Urinary bladder (tissue), 4 donors: ENCODE data around the gene GATA6. TPM values are rescaled to one million over a fixed set of nuclear protein-coding genes. Genes with fewer than 3 reads are reported as not detected.
"Not testable (repeated sequence)": the region's sequence is repeated elsewhere in the genome, so short reads cannot be mapped to it uniquely, and the experiment has no call there.

Source experiments
- DNase-seq: peaks from one replicate; pipeline ENCODE4 v3.0.0-alpha.2; 2015; ENCODE audit errors: extremely low spot score
- H3K27ac ChIP-seq: one replicate; pipeline ENCODE4 v1.5.1; 2013; ENCODE audit warnings: low read depth, mild to moderate bottlenecking, moderate library complexity
- H3K36me3 ChIP-seq: one replicate; pipeline ENCODE4 v1.6.1; 2013; ENCODE audit warnings: mild to moderate bottlenecking, moderate library complexity; ENCODE audit not compliant: insufficient read depth
- H3K4me1 ChIP-seq: one replicate; pipeline ENCODE4 v1.6.1; 2013; ENCODE audit warnings: mild to moderate bottlenecking, moderate library complexity; ENCODE audit not compliant: insufficient read depth
- H3K4me3 ChIP-seq: one replicate; pipeline ENCODE4 v1.5.1; 2013; ENCODE audit warnings: low read depth, low read length
- WGBS: extraction: QIAGEN DNeasy Blood & Tissue Kit; methylation state at CpG from one replicate; pipeline ENCODE4 v1.1.7; 2013; 5-methylcytosine and 5-hydroxymethylcytosine counted together
- polyA plus RNA-seq: library from polyadenylated mRNA; stranded (reverse); fragments of 200-250 nt; gene quantifications from one replicate; pipeline ENCODE4 v1.2.3, GENCODE V29; 2013
- total RNA-seq: library from RNA; depleted of rRNA; stranded (reverse); fragments of >200 nt; gene quantifications from one replicate; pipeline ENCODE4 v1.2.3, GENCODE V29; 2014
- donor health status: healthy with polysubstance abuse.
- donor health status: healthy.

GATA6 gene
- total and polyA plus RNA-seq, 2 donors = 40.1 to 42.0 TPM

GRCh38 chr18:22180722-22181121 is 11.3 kb downstream of the GATA6 start:
- Histone ChIP-seq H3K36me3 (no peaks in the 10 kb centered on the region), H3K4me3 (no peak overlapping the region), H3K4me1 (no peaks in the 10 kb centered on the region), H3K27ac (no peak overlapping the region)
- DNase-seq = no peak
- WGBS = 34% methylated on average over 6 of the region's 6 CpGs

GRCh38 chr18:22182884-22183697 is 13.7 kb downstream of the GATA6 start:
- no peak for DNase-seq
- H3K4me1 ChIP-seq = no peaks in the 10 kb centered on the region
- H3K27ac ChIP-seq = no peak overlapping the region
- 41% methylated on average over 4 of the region's 4 CpGs for WGBS
- no peak overlapping the region for H3K4me3 ChIP-seq
- no peaks in the 10 kb centered on the region for H3K36me3 ChIP-seq

- no peak for DNase-seq
- no peaks in the 10 kb centered on the region for H3K36me3 ChIP-seq
- H3K27ac ChIP-seq = no peak overlapping the region
- no peaks in the 10 kb centered on the region for H3K4me1 ChIP-seq
- no peak overlapping the region for H3K4me3 ChIP-seq
- 55% methylated on average over 3 of the region's 3 CpGs for WGBS
Observed at GRCh38 chr18:22183698-22184170, 14.3 kb downstream of the GATA6 start.

- H3K4me3 ChIP-seq, H3K27ac ChIP-seq, H3K4me1 ChIP-seq, H3K36me3 ChIP-seq, DNase-seq: not testable (repeated sequence)
- WGBS = 56% methylated on average over 8 of the region's 8 CpGs
Observed at GRCh38 chr18:22184573-22184972, 15.2 kb downstream of the GATA6 start.

GRCh38 chr18:22185273-22185672 is 15.9 kb downstream of the GATA6 start:
- Histone ChIP-seq H3K4me3 (no peak overlapping the region), H3K4me1 (no peaks in the 10 kb centered on the region), H3K27ac (no peak overlapping the region), H3K36me3 (no peaks in the 10 kb centered on the region)
- no peak for DNase-seq
- WGBS = 51% methylated on average over 6 of the region's 6 CpGs

- Histone ChIP-seq H3K4me1 (no peaks in the 10 kb centered on the region), H3K36me3 (no peaks in the 10 kb centered on the region), H3K4me3 (no peak overlapping the region), H3K27ac (no peak overlapping the region)
- no peak for DNase-seq
- 50% methylated on average over 10 of the region's 10 CpGs for WGBS
Observed at GRCh38 chr18:22185771-22186386, 16.5 kb downstream of the GATA6 start.

- no peak overlapping the region for H3K27ac ChIP-seq
- no peaks in the 10 kb centered on the region for H3K36me3 ChIP-seq
- no peaks in the 10 kb centered on the region for H3K4me1 ChIP-seq
- no peak for DNase-seq
- no peak overlapping the region for H3K4me3 ChIP-seq
- 40% methylated on average over 6 of the region's 6 CpGs for WGBS
Observed at GRCh38 chr18:22186484-22186971, 17.1 kb downstream of the GATA6 start.

- no peaks in the 10 kb centered on the region for H3K4me1 ChIP-seq
- no peaks in the 10 kb centered on the region for H3K36me3 ChIP-seq
- H3K27ac ChIP-seq = peak overlapping the region; percentile 14
- 33% methylated on average over 11 of the region's 11 CpGs for WGBS
- no peak overlapping the region for H3K4me3 ChIP-seq
- no peak for DNase-seq
Observed at GRCh38 chr18:22188559-22189267, 19.3 kb downstream of the GATA6 start.

- DNase-seq = no peak
- H3K36me3 ChIP-seq = no peaks in the 10 kb centered on the region
- H3K4me3 ChIP-seq = no peak overlapping the region
- no peaks in the 10 kb centered on the region for H3K4me1 ChIP-seq
- H3K27ac ChIP-seq = no peak overlapping the region
- 56% methylated on average over 11 of the region's 11 CpGs for WGBS
Observed at GRCh38 chr18:22189449-22190166, 20.2 kb downstream of the GATA6 start.

GRCh38 chr18:22191346-22191695 is 21.9 kb downstream of the GATA6 start:
- no peak overlapping the region for H3K27ac ChIP-seq
- H3K36me3 ChIP-seq = no peaks in the 10 kb centered on the region
- no peak overlapping the region for H3K4me3 ChIP-seq
- WGBS = 38% methylated on average over 5 of the region's 5 CpGs
- no peaks in the 10 kb centered on the region for H3K4me1 ChIP-seq
- no peak for DNase-seq

GRCh38 chr18:22191923-22192322 is 22.5 kb downstream of the GATA6 start:
- no peak overlapping the region for H3K27ac ChIP-seq
- no peak overlapping the region for H3K4me3 ChIP-seq
- no peak for DNase-seq
- WGBS = 19% methylated on average over 4 of the region's 4 CpGs
- H3K36me3 ChIP-seq = no peaks in the 10 kb centered on the region
- H3K4me1 ChIP-seq = no peaks in the 10 kb centered on the region

GRCh38 chr18:22193466-22193865 is 24.1 kb downstream of the GATA6 start:
- H3K27ac ChIP-seq = peak overlapping the region; percentile 35
- H3K4me1 ChIP-seq = no peaks in the 10 kb centered on the region
- 21% methylated on average over 9 of the region's 9 CpGs for WGBS
- H3K36me3 ChIP-seq = no peaks in the 10 kb centered on the region
- no peak for DNase-seq
- H3K4me3 ChIP-seq = no peak overlapping the region

GRCh38 chr18:22194151-22194598 is 24.8 kb downstream of the GATA6 start:
- H3K27ac ChIP-seq = no peak overlapping the region
- DNase-seq = no peak
- H3K36me3 ChIP-seq = no peaks in the 10 kb centered on the region
- no peak overlapping the region for H3K4me3 ChIP-seq
- no peaks in the 10 kb centered on the region for H3K4me1 ChIP-seq
- WGBS = 27% methylated on average over 7 of the region's 7 CpGs
